HT-29 (cell line): ENCODE data around the gene SPNS3. TPM values are rescaled to one million over a fixed set of nuclear protein-coding genes. Genes with fewer than 3 reads are reported as not detected.

Experiments
- DNase-seq: peaks from one replicate; pipeline ENCODE4 v3.0.0-alpha.2; 2015; ENCODE audit warnings: low spot score
- total RNA-seq: library from RNA; depleted of rRNA; stranded (reverse); fragments of >200 nt; shearing (Covaris generic); gene quantifications from 2 replicates; pipeline ENCODE4 v1.2.3, GENCODE V29; 2014; rRNA removed

SPNS3 gene
- total RNA-seq, 1 experiment from 2014 or later: 4.7 TPM

- DNase-seq: no peak
These were observed 95.9 kb downstream of the SPNS3 start for GRCh38 chr17:4529533-4530152.

- no peak for DNase-seq
These were observed 97.3 kb downstream of the SPNS3 start for GRCh38 chr17:4530799-4531730.

- DNase-seq: no peak
These were observed 98.4 kb downstream of the SPNS3 start for GRCh38 chr17:4531988-4532736.

- no peak for DNase-seq
These were observed 99.3 kb downstream of the SPNS3 start for GRCh38 chr17:4532860-4533522.

GRCh38 chr17:4533523-4534504, 100.1 kb downstream of the SPNS3 start:
- DNase-seq: peak; percentile 89

GRCh38 chr17:4534515-4534914, 100.8 kb downstream of the SPNS3 start:
- no peak for DNase-seq

- no peak for DNase-seq
These were observed 101.4 kb downstream of the SPNS3 start for GRCh38 chr17:4534928-4535666.

- no peak for DNase-seq
These were observed 102.0 kb downstream of the SPNS3 start for GRCh38 chr17:4535667-4536258.

GRCh38 chr17:4536259-4536741, 102.6 kb downstream of the SPNS3 start:
- no peak for DNase-seq

GRCh38 chr17:4536742-4537411, 103.1 kb downstream of the SPNS3 start:
- DNase-seq: peak; percentile 38

Other genes starting within 250 kb of the SPNS3 start
- gene ANKFY1, start 170.0 kb upstream of the SPNS3 start, total RNA-seq: 13.6 and 15.4 TPM in 2 replicates
- gene UBE2G1, start 67.3 kb upstream of the SPNS3 start, total RNA-seq: 28.8 and 35.5 TPM in 2 replicates
- gene SPNS2, start 64.9 kb downstream of the SPNS3 start, total RNA-seq: 172 and 193 TPM in 2 replicates
- 136 and 177 TPM in 2 replicates for gene MYBBP1A, start 121.4 kb downstream of the SPNS3 start, total RNA-seq
- gene GGT6, start 126.6 kb downstream of the SPNS3 start, total RNA-seq: 4.8 and 7.0 TPM in 2 replicates
- not detected in 2 replicates for gene SMTNL2, start 150.6 kb downstream of the SPNS3 start, total RNA-seq
- 0.13 TPM in 1 of 2 replicates, not detected in the other for gene ALOX15, start 207.7 kb downstream of the SPNS3 start, total RNA-seq